IPS DF 4.7 (cell line): ENCODE measurements around the gene ITPR1.

ENCODE experiments used
- DNase-seq: peaks from one replicate; pipeline ENCODE4 v3.0.0-alpha.2; 2013; ENCODE audit warnings: low spot score; ENCODE audit errors: extremely low read depth

The ITPR1 gene

GRCh38 chr3:4884888-4885287 lies 391.7 kb downstream of the ITPR1 start:
- DNase-seq, result no peak

DNA sequence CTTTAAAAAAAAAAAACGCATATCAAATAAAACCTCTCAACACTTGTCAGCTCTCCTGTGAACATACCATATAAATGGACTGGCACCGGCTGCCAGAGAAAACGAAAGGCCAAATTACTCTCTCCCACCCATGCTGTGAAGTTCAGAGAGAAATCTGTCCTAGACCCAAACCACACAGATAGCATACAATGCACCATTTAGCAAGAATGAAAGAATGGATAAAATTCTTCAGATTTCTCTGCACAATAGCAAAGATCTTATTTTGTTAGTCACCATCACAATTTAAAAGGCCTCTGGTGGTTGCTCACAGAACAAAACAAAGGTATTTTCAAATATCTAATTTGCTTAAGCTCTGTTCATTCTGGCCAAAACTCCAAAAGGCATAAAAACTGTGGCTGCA lies 392.2 kb downstream of the ITPR1 start:
- no peak for DNase-seq

- no peak for DNase-seq
These were observed 393.3 kb downstream of the ITPR1 start for GRCh38 chr3:4886448-4886847.

GRCh38 chr3:4887177-4887576 lies 394.0 kb downstream of the ITPR1 start:
- DNase-seq, result no peak

GRCh38 chr3:4888913-4889846 lies 396.0 kb downstream of the ITPR1 start:
- no peak for DNase-seq

DNA sequence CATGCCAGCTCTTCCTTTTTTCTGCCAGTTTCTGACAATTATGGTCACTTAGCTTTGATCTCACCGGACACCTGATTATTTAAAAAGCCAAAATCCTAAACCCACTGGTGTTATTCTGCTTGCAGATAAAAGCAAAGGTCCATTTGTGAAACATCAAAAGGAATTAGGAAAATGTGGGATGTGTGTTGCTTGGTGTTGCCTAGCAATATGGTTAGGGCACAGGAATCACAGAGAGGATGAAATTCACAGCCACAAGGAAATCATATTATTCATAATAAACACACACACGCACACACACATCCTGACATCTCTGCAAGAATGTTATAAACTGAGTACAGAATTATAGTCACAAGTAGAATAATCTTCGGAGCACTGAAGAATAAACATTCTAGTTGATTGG lies 396.7 kb downstream of the ITPR1 start:
- DNase-seq, result no peak

- no peak for DNase-seq
These were observed 401.9 kb downstream of the ITPR1 start for GRCh38 chr3:4894891-4895530.

GRCh38 chr3:4895838-4896237 lies 402.7 kb downstream of the ITPR1 start:
- DNase-seq, result no peak
